Measurements from ENCODE around the gene TTLL3.
A peak's percentile ranks its signal among the peaks of the same experiment; 100 is the strongest.

Gene TTLL3

GRCh38 chr3:9818666-9819335, 8.7 kb downstream of the TTLL3 start:
- H3K4me3 ChIP-seq (ENCODE audit: low read depth, low read length) = no peak overlapping the region
- no peak for TF ChIP-seq CTCF (IDR thresholded peaks at IDR 0.05; ENCODE audit: low read depth, low read length)

- TF ChIP-seq CTCF (IDR thresholded peaks at IDR 0.05; ENCODE audit: low read depth, low read length) = no peak
- H3K4me3 ChIP-seq (ENCODE audit: low read depth, low read length) = no peak overlapping the region
Measured at GRCh38 chr3:9820543-9820942, 10.5 kb downstream of the TTLL3 start.

GRCh38 chr3:9820946-9821345, 10.9 kb downstream of the TTLL3 start:
- peak; percentile 24; the same call in 1 of the 2 replicates for TF ChIP-seq CTCF (IDR thresholded peaks at IDR 0.05; ENCODE audit: low read depth, low read length)
- H3K4me3 ChIP-seq (ENCODE audit: low read depth, low read length) = no peak overlapping the region

GRCh38 chr3:9825451-9826040, 15.5 kb downstream of the TTLL3 start:
- H3K4me3 ChIP-seq (ENCODE audit: low read depth, low read length) = no peak overlapping the region
- no peak for TF ChIP-seq CTCF (IDR thresholded peaks at IDR 0.05; ENCODE audit: low read depth, low read length)

GRCh38 chr3:9826815-9827573, 16.9 kb downstream of the TTLL3 start:
- TF ChIP-seq CTCF (IDR thresholded peaks at IDR 0.05; ENCODE audit: low read depth, low read length) = no peak
- H3K4me3 ChIP-seq (ENCODE audit: low read depth, low read length) = no peak overlapping the region

- no peak overlapping the region for H3K4me3 ChIP-seq (ENCODE audit: low read depth, low read length)
- no peak for TF ChIP-seq CTCF (IDR thresholded peaks at IDR 0.05; ENCODE audit: low read depth, low read length)
Measured at GRCh38 chr3:9828801-9829755, 19.0 kb downstream of the TTLL3 start.

All from WI38 (cell line).